C1 segment of cervical spinal cord (tissue), 14 donors: ENCODE measurements around the gene C4A.
"Not testable (repeated sequence)": the region's sequence is repeated elsewhere in the genome, so short reads cannot be mapped to it uniquely, and the experiment has no call there.

Source experiments
- DNase-seq, 14 donors: peaks; one replicate each; lab custom pipeline; 2025; lab: John Stamatoyannopoulos, UW

Gene C4A

GRCh38 chr6:32049149-32049548, 67.3 kb downstream of the C4A start:
- not testable (repeated sequence) for DNase-seq

GRCh38 chr6:32049736-32050135, 67.9 kb downstream of the C4A start:
- DNase-seq: not testable (repeated sequence)

GRCh38 chr6:32050562-32050961, 68.7 kb downstream of the C4A start:
- DNase-seq: no peak
